B cell (primary cell): ENCODE data around the gene SLC16A1.

Source experiments
- CTCF ChIP-seq: fragments of 200-600 bp; IDR thresholded peaks from one replicate; pipeline ENCODE4 v1.8.0; 2022; ENCODE audit warnings: antibody characterized with exemption, mild to moderate bottlenecking
- EZH2 ChIP-seq: IDR thresholded peaks from 2 replicates; pipeline ENCODE4 v1.6.1; 2012; ENCODE audit warnings: borderline replicate concordance, low read depth, mild to moderate bottlenecking, moderate library complexity, low read length; ENCODE audit not compliant: insufficient read depth, poor library complexity, severe bottlenecking

GRCh38 chr1:113002297-113002696, 46.3 kb upstream of the SLC16A1 start:
- TF ChIP-seq CTCF (no peak), EZH2 (no peak)
